C4-2B (cell line): ENCODE data around the gene RAB6B.

Experiments used
- CTCF ChIP-seq: fragments of 450-650 bp; conservative IDR thresholded peaks from 2 replicates; pipeline ENCODE4 v1.5.1; 2017; ENCODE audit warnings: mild to moderate bottlenecking
- ZFX ChIP-seq: fragments of 450-650 bp; IDR thresholded peaks from 2 replicates; pipeline ENCODE4 v1.6.1; 2017

GRCh38 chr3:133868186-133868585 is 27.5 kb downstream of the RAB6B start:
- TF ChIP-seq CTCF (no peak), ZFX (no peak)
